Caco-2 (cell line): ENCODE data around the gene RPL35A. TPM values are rescaled to one million over a fixed set of nuclear protein-coding genes. Genes with fewer than 3 reads are reported as not detected.
"Not testable (repeated sequence)": the region's sequence is repeated elsewhere in the genome, so short reads cannot be mapped to it uniquely, and the experiment has no call there.

Source experiments
- BruUV-seq: library from RNA; stranded (reverse); fragments of 400-500 nt; replicated peaks from 2 replicates; lab custom pipeline; 2021; lab: Mats Ljungman, UMichigan
- CTCF ChIA-PET: fragments of 300-600 bp; sonication (Branson Sonifier 250); formaldehyde crosslinking; loops from one replicate; lab custom pipeline; 2022; ENCODE audit warnings: antibody characterized with exemption; lab: Charles Lee
- POLR2A ChIA-PET: fragments of 300-600 bp; sonication (Branson Sonifier 250); formaldehyde crosslinking; loops from one replicate; lab custom pipeline; 2022; ENCODE audit warnings: antibody characterized with exemption; lab: Charles Lee
- DNase-seq, 2 experiments: peaks; one replicate each; pipeline versions ENCODE4 v3.0.0 to v3.0.0-alpha.2; 2020 to 2022
- H3K27me3 ChIP-seq: replicated peaks from 2 replicates; pipeline ENCODE4 v1.6.0; 2011; ENCODE audit warnings: low read length; ENCODE audit not compliant: control insufficient read depth, insufficient read depth
- H3K36me3 ChIP-seq: 2 replicates; pipeline ENCODE4 v1.5.1; 2011; ENCODE audit warnings: low read length; ENCODE audit not compliant: control insufficient read depth, insufficient read depth
- H3K4me1 ChIP-seq: fragments of 250-450 bp; sonication (Bioruptor Pico); 2 replicates; pipeline ENCODE4 v1.5.1; 2020; ENCODE audit warnings: mild to moderate bottlenecking
- H3K4me3 ChIP-seq: 2 replicates; pipeline ENCODE4 v1.5.1; 2011; ENCODE audit warnings: low read depth, mild to moderate bottlenecking, control low read depth, low read length
- H3K9me3 ChIP-seq: fragments of 250-450 bp; sonication (Bioruptor Pico); 2 replicates; pipeline ENCODE4 v1.5.1; 2020; ENCODE audit warnings: mild to moderate bottlenecking, moderate library complexity
- H3K27ac Mint-ChIP-seq: one replicate; pipeline ENCODE4 v1.8.0; 2022; ENCODE audit warnings: mixed read lengths; ENCODE audit not compliant: unreplicated experiment
- H3K27me3 Mint-ChIP-seq: one replicate; pipeline ENCODE4 v1.8.0; 2022; ENCODE audit warnings: mixed read lengths; ENCODE audit not compliant: insufficient read depth, unreplicated experiment
- H3K36me3 Mint-ChIP-seq: one replicate; pipeline ENCODE4 v1.8.0; 2022; ENCODE audit warnings: mild to moderate bottlenecking, mixed read lengths; ENCODE audit not compliant: insufficient read depth, unreplicated experiment
- H3K4me1 Mint-ChIP-seq: one replicate; pipeline ENCODE4 v1.8.0; 2022; ENCODE audit warnings: low read depth, mixed read lengths; ENCODE audit not compliant: unreplicated experiment
- H3K4me3 Mint-ChIP-seq: one replicate; pipeline ENCODE4 v1.8.0; 2022; ENCODE audit warnings: mild to moderate bottlenecking, moderate library complexity, mixed read lengths; ENCODE audit not compliant: unreplicated experiment
- H3K9me3 Mint-ChIP-seq: one replicate; pipeline ENCODE4 v1.8.0; 2022; ENCODE audit warnings: mixed read lengths; ENCODE audit not compliant: unreplicated experiment
- intact Hi-C: fragments of 100-400 bp; cut with micrococcal nuclease; formaldehyde crosslinking; loops from one replicate; pipeline ENCODE4 v1.10.0; 2022; ENCODE audit not compliant: unreplicated experiment
- total RNA-seq: library from RNA; stranded (reverse); gene quantifications from 2 replicates; pipeline ENCODE4 v1.2.3, GENCODE V29; 2022
- TF ChIP-seq, protein P1 (sequence below), 2 experiments: fragments of 200-600 bp in 1 of 2; IDR thresholded peaks; 1 replicate in 1 of 2; 2 replicates in 1 of 2; pipeline versions ENCODE4 v1.5.1 to v1.8.0; 2011 to 2022; ENCODE audit warnings: antibody characterized with exemption in 1 of 2, control low read depth in 1 of 2, inconsistent platforms in 1 of 2, low read depth in 1 of 2, low read length in 1 of 2, mild to moderate bottlenecking in 1 of 2, moderate library complexity in 1 of 2; ENCODE audit not compliant: insufficient read depth in 1 of 2, severe bottlenecking in 1 of 2, unreplicated experiment in 1 of 2

Gene RPL35A
- total RNA-seq, 1 experiment from 2014 or later, result 880 TPM

- Histone ChIP-seq H3K4me3 (no peak overlapping the region), H3K27me3 (no peaks in the 10 kb centered on the region), H3K36me3 (no peaks in the 10 kb centered on the region), H3K4me1 (no peaks in the 10 kb centered on the region), H3K9me3 (no peaks in the 10 kb centered on the region)
- DNase-seq, result no peak
- intact Hi-C loops, result loop anchor here (5.0 kb wide), 1 partner anchor 143 kb away; no protein-coding TSS in a partner anchor
- Mint-ChIP-seq H3K27ac (no peak overlapping the region), H3K9me3 (no peaks in the 10 kb centered on the region), H3K36me3 (no peaks in the 10 kb centered on the region), H3K27me3 (no peaks in the 10 kb centered on the region), H3K4me3 (no peak overlapping the region), H3K4me1 (no peaks in the 10 kb centered on the region)
- TF ChIP-seq, protein P1, sequence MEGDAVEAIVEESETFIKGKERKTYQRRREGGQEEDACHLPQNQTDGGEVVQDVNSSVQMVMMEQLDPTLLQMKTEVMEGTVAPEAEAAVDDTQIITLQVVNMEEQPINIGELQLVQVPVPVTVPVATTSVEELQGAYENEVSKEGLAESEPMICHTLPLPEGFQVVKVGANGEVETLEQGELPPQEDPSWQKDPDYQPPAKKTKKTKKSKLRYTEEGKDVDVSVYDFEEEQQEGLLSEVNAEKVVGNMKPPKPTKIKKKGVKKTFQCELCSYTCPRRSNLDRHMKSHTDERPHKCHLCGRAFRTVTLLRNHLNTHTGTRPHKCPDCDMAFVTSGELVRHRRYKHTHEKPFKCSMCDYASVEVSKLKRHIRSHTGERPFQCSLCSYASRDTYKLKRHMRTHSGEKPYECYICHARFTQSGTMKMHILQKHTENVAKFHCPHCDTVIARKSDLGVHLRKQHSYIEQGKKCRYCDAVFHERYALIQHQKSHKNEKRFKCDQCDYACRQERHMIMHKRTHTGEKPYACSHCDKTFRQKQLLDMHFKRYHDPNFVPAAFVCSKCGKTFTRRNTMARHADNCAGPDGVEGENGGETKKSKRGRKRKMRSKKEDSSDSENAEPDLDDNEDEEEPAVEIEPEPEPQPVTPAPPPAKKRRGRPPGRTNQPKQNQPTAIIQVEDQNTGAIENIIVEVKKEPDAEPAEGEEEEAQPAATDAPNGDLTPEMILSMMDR (IDR thresholded peaks at IDR 0.05; ENCODE audit: insufficient read depth in 1 of 2, low read depth in 1 of 2, low read length in 1 of 2, severe bottlenecking in 1 of 2, unreplicated experiment in 1 of 2), result no peak
- ChIA-PET POLR2A (no interaction called here), CTCF (no interaction called here)
- no TSS peak for BruUV-seq
Observed at GRCh38 chr3:197908957-197909701, 40.9 kb upstream of the RPL35A start.

- POLR2A ChIA-PET, result no interaction called here
- no peaks in the 10 kb centered on the region for H3K9me3 Mint-ChIP-seq
- TF ChIP-seq, protein P1 (IDR thresholded peaks at IDR 0.05; ENCODE audit: insufficient read depth in 1 of 2, low read depth in 1 of 2, low read length in 1 of 2, severe bottlenecking in 1 of 2, unreplicated experiment in 1 of 2), result no peak
- H3K9me3 ChIP-seq, result no peaks in the 10 kb centered on the region
- H3K36me3 ChIP-seq, result no peaks in the 10 kb centered on the region
- BruUV-seq, result no TSS peak
- no peak for DNase-seq
- H3K27me3 Mint-ChIP-seq, result peaks cover 3% of the 10 kb centered on the region
- H3K4me1 Mint-ChIP-seq, result no peaks in the 10 kb centered on the region
- H3K36me3 Mint-ChIP-seq, result no peaks in the 10 kb centered on the region
- H3K27ac Mint-ChIP-seq, result no peak overlapping the region
- intact Hi-C loops, result no loop called here
- no peaks in the 10 kb centered on the region for H3K4me1 ChIP-seq
- no peak overlapping the region for H3K4me3 ChIP-seq
- H3K4me3 Mint-ChIP-seq, result no peak overlapping the region
- H3K27me3 ChIP-seq, result no peaks in the 10 kb centered on the region
- CTCF ChIA-PET, result interaction anchor here (0.5 to 0.6 kb wide), 2 partner anchors 21 to 1725 kb away, joined by 3 to 4 read pairs; no protein-coding TSS in a partner anchor
Observed at GRCh38 chr3:197912741-197913476, 37.1 kb upstream of the RPL35A start.

DNA sequence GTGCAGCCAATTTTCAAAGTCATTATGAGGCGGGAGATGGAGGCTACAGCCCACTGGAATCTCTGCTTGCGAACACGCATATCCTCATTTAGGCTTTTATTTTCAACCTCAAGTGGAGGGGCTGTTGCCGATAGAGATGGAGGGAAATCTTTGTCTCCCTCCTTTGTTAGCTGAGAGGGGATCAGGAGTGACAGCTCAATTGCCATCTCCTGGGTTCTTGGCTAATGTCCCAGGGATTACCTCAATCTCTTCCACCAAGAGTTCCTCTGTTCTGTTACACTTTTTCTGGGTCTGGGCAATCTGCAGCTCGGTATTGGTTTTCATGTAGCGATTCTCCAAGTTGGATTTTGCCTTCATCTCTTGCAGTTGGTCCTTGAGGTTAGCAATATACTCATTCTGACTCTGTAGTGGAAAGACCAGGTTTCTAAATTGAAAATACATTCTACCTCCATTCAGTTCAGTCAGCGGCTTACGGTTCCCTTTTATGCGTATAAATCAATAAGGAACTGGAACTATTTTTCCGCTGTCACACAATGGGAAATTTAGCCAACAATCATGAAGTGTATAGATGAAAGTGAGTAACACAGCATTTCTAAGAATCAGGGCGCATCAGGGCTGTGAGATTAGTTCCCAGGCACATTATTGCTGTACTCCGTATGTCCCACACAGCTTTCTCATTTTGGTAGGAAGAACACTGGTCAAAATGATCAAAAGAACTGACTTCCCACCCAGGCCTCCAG, 36.2 kb upstream of the RPL35A start:
- peaks cover 3% of the 10 kb centered on the region for H3K27me3 Mint-ChIP-seq
- no peak for DNase-seq
- no peaks in the 10 kb centered on the region for H3K36me3 Mint-ChIP-seq
- Histone ChIP-seq H3K9me3 (no peaks in the 10 kb centered on the region), H3K27me3 (no peaks in the 10 kb centered on the region), H3K4me3 (no peak overlapping the region), H3K36me3 (no peaks in the 10 kb centered on the region), H3K4me1 (no peaks in the 10 kb centered on the region)
- POLR2A ChIA-PET, result no interaction called here
- TF ChIP-seq, protein P1 (IDR thresholded peaks at IDR 0.05; ENCODE audit: insufficient read depth in 1 of 2, low read depth in 1 of 2, low read length in 1 of 2, severe bottlenecking in 1 of 2, unreplicated experiment in 1 of 2), result no peak
- no peak overlapping the region for H3K4me3 Mint-ChIP-seq
- intact Hi-C loops, result no loop called here
- H3K9me3 Mint-ChIP-seq, result no peaks in the 10 kb centered on the region
- H3K27ac Mint-ChIP-seq, result no peak overlapping the region
- no TSS peak for BruUV-seq
- H3K4me1 Mint-ChIP-seq, result no peaks in the 10 kb centered on the region
- CTCF ChIA-PET, result interaction anchor here (0.6 kb wide), 1 partner anchor 1726 kb away, joined by 3 read pairs; no protein-coding TSS in a partner anchor

DNA sequence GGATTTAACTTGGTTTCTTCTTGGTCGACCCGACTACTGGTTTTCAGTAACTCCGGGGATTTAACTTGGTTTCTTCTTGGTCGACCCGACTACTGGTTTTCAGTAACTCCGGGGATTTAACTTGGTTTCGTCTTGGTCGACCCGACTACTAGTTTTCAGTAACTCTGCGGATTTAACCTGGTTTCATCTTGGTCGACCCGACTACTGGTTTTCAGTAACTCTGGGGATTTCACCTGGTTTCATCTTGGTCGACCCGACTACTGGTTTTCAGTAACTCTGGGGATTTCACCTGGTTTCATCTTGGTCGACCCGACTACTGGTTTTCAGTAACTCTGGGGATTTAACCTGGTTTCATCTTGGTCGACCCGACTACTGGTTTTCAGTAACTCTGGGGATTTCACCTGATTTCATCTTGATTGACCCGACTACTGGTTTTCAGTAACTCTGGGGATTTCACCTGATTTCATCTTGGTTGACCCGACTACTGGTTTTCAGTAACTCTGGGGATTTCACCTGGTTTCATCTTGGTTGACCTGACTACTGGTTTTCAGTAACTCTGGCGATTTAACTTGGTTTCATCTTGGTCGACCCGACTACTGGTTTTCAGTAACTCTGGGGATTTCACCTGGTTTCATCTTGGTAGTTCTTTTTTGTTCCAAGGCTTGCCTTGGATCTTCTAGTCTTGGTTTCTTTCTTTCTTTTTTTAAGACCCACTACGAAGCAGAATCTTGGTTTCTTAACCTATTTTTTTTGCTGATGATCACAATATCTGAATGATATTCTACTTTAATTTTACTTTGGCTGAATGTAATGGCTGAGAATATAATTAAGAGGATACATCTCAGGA, 28.3 kb upstream of the RPL35A start:
- H3K4me1 ChIP-seq, H3K9me3 Mint-ChIP-seq, POLR2A ChIA-PET, H3K27ac Mint-ChIP-seq, H3K4me3 ChIP-seq, H3K27me3 Mint-ChIP-seq, H3K36me3 ChIP-seq, BruUV-seq, H3K4me3 Mint-ChIP-seq, intact Hi-C loops, H3K36me3 Mint-ChIP-seq, DNase-seq, CTCF ChIA-PET, H3K9me3 ChIP-seq, H3K27me3 ChIP-seq, H3K4me1 Mint-ChIP-seq: not testable (repeated sequence)
